GM23338 (cell line): ENCODE measurements around the gene AGAP2. TPM values are rescaled to one million over a fixed set of nuclear protein-coding genes. Genes with fewer than 3 reads are reported as not detected.
A peak's percentile ranks its signal among the peaks of the same experiment; 100 is the strongest.

Experiments
- ATAC-seq: fragments of 200-7000 bp; cut with Tn5 transposase; 3 replicates; pipeline ENCODE4 v1.9.1; 2020
- DNase-seq: peaks from one replicate; pipeline ENCODE4 v3.0.0-alpha.2; 2015; ENCODE audit warnings: low spot score
- H2AFZ ChIP-seq: fragments of 200-600 bp; sonication (generic); 2 replicates; pipeline ENCODE4 v1.8.0; 2016; ENCODE audit warnings: antibody characterized with exemption, mild to moderate bottlenecking, moderate library complexity
- H3F3A ChIP-seq: fragments of 200-600 bp; sonication (generic); replicated peaks from 2 replicates; pipeline ENCODE4 v1.8.0; 2017; ENCODE audit warnings: antibody characterized with exemption, mixed run types, low read depth
- H3K27ac ChIP-seq: fragments of 200-600 bp; sonication (generic); 2 replicates; pipeline ENCODE4 v1.6.1; 2016; ENCODE audit warnings: low read depth
- H3K27me3 ChIP-seq: fragments of 200-600 bp; sonication (generic); 2 replicates; pipeline ENCODE4 v1.8.0; 2016; ENCODE audit warnings: mild to moderate bottlenecking, mixed run types, moderate library complexity; ENCODE audit not compliant: insufficient read depth
- H3K36me3 ChIP-seq: fragments of 200-600 bp; sonication (generic); 2 replicates; pipeline ENCODE4 v1.8.0; 2016; ENCODE audit warnings: mild to moderate bottlenecking; ENCODE audit not compliant: insufficient read depth
- H3K4me1 ChIP-seq: fragments of 200-600 bp; sonication (generic); 2 replicates; pipeline ENCODE4 v1.8.0; 2016; ENCODE audit warnings: mild to moderate bottlenecking, moderate library complexity; ENCODE audit not compliant: insufficient read depth
- H3K4me2 ChIP-seq: fragments of 200-600 bp; sonication (generic); 2 replicates; pipeline ENCODE4 v1.7.1; 2017; ENCODE audit warnings: mixed run types
- H3K4me3 ChIP-seq: fragments of 200-600 bp; sonication (generic); 2 replicates; pipeline ENCODE4 v1.6.1; 2016; ENCODE audit warnings: mixed run types
- H3K79me2 ChIP-seq: fragments of 200-600 bp; sonication (generic); replicated peaks from 2 replicates; pipeline ENCODE4 v1.8.0; 2017; ENCODE audit warnings: mild to moderate bottlenecking; ENCODE audit not compliant: insufficient read depth
- H3K9me2 ChIP-seq: fragments of 200-600 bp; sonication (generic); 2 replicates; pipeline ENCODE4 v1.8.0; 2017; ENCODE audit not compliant: insufficient read depth
- H4K20me1 ChIP-seq: fragments of 200-600 bp; sonication (generic); replicated peaks from 2 replicates; pipeline ENCODE4 v1.8.0; 2017; ENCODE audit warnings: mild to moderate bottlenecking; ENCODE audit not compliant: insufficient read depth
- H3K27ac Mint-ChIP-seq: 2 replicates; pipeline ENCODE4 v1.8.0; 2020; ENCODE audit warnings: inconsistent platforms, mild to moderate bottlenecking, moderate library complexity, mixed read lengths
- H3K27me3 Mint-ChIP-seq: 3 replicates; pipeline ENCODE4 v1.8.0; 2022; ENCODE audit warnings: low read depth, mild to moderate bottlenecking, moderate library complexity, mixed read lengths, inconsistent platforms; ENCODE audit not compliant: insufficient read depth, poor library complexity
- H3K36me3 Mint-ChIP-seq: 3 replicates; pipeline ENCODE4 v1.8.0; 2021; ENCODE audit warnings: low read depth, mild to moderate bottlenecking, inconsistent platforms, moderate library complexity, mixed read lengths
- H3K4me1 Mint-ChIP-seq: 3 replicates; pipeline ENCODE4 v1.8.0; 2020; ENCODE audit warnings: mild to moderate bottlenecking, inconsistent platforms, mixed read lengths
- H3K4me3 Mint-ChIP-seq: 3 replicates; pipeline ENCODE4 v1.8.0; 2021; ENCODE audit warnings: moderate library complexity, mild to moderate bottlenecking, inconsistent platforms, mixed read lengths
- H3K9me3 Mint-ChIP-seq: 3 replicates; pipeline ENCODE4 v1.8.0; 2020; ENCODE audit warnings: moderate library complexity, mild to moderate bottlenecking, inconsistent platforms, mixed read lengths
- CREB1 ChIP-seq: fragments of 250-450 bp; sonication (Bioruptor Pico); IDR thresholded peaks from 2 replicates; pipeline ENCODE4 v1.5.0; 2020; ENCODE audit warnings: low read depth, mild to moderate bottlenecking, moderate library complexity
- POLR2AphosphoS5 ChIP-seq: IDR thresholded peaks from 2 replicates; pipeline ENCODE4 v1.6.1; 2016; ENCODE audit warnings: antibody characterized with exemption, low read depth
- STAT1 ChIP-seq: IDR thresholded peaks from one replicate; pipeline ENCODE4 v1.6.1; 2016; ENCODE audit warnings: antibody characterized with exemption; ENCODE audit not compliant: unreplicated experiment
- polyA plus RNA-seq: library from polyadenylated mRNA; unstranded; fragments of >200 nt; fragmentation: Nextera tagmentation; extraction: Ambion mirVana; gene quantifications from 2 replicates; pipeline ENCODE4 v1.2.1, GENCODE V29; 2016
- total RNA-seq: library from RNA; depleted of rRNA; stranded (reverse); fragments of >200 nt; shearing (Covaris generic); gene quantifications from 2 replicates; pipeline ENCODE4 v1.2.3, GENCODE V29; 2014
- TF ChIP-seq, protein P1 (sequence below): IDR thresholded peaks from 2 replicates; pipeline ENCODE4 v1.6.1; 2016; ENCODE audit warnings: antibody characterized with exemption
- TF ChIP-seq, protein P2 (sequence below), 2 experiments: fragments of 200-600 bp in 1 of 2; sonication (generic) in 1 of 2; conservative IDR thresholded peaks; 2 replicates each; pipeline versions ENCODE4 v1.5.1 to v1.6.1; 2016 to 2017; ENCODE audit warnings: antibody characterized with exemption in 2 of 2, low read depth in 2 of 2, mild to moderate bottlenecking in 2 of 2, moderate library complexity in 1 of 2
- TF ChIP-seq, protein P3 (sequence below): fragments of 250-450 bp; sonication (Bioruptor Pico); IDR thresholded peaks from 2 replicates; pipeline ENCODE4 v1.5.0; 2020; ENCODE audit warnings: mild to moderate bottlenecking, moderate library complexity
- TF ChIP-seq, protein P4 (sequence below): IDR thresholded peaks from one replicate; pipeline ENCODE4 v1.6.1; 2018; ENCODE audit warnings: antibody characterized with exemption; ENCODE audit not compliant: unreplicated experiment

Gene AGAP2
- total and polyA plus RNA-seq, 2 experiments from 2014 or later = 0.36 to 1.3 TPM

DNA sequence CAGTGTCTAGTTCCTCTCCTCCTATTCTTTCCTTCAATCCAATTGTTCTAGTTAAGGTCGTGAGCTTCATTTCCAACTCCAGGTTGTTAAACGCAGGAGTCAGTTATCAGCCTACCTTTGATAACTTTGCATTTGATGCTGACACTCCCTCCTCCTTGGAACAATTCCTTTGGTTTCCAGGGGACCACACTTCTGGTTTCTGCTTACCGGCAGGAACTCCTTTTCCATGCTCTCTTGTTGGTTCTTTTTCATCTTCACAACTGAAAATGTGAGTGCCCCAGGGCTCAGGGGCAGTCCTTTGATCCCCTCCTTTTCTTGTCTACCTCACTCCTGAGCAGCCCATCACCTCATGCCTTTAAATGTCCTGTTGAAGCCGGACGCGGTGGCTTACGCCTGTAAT, 38.8 kb upstream of the AGAP2 start:
- Histone ChIP-seq H3K27ac (no peak overlapping the region), H3K4me1 (no peaks in the 10 kb centered on the region), H3K36me3 (no peaks in the 10 kb centered on the region), H2AFZ (no peak overlapping the region), H3K79me2 (no peaks in the 10 kb centered on the region), H3F3A (no peaks in the 10 kb centered on the region), H4K20me1 (no peaks in the 10 kb centered on the region; the same call in 1 of the 2 replicates), H3K27me3 (peaks cover 19% of the 10 kb centered on the region), H3K4me3 (no peak overlapping the region), H3K4me2 (no peak overlapping the region), H3K9me2 (no peaks in the 10 kb centered on the region)
- no peaks in the 10 kb centered on the region for H3K36me3 Mint-ChIP-seq
- 0 out of 2 replicates have a peak overlapping the region, but pooled peaks have one; percentile 57 for H3K27ac Mint-ChIP-seq
- TF ChIP-seq, protein P1, sequence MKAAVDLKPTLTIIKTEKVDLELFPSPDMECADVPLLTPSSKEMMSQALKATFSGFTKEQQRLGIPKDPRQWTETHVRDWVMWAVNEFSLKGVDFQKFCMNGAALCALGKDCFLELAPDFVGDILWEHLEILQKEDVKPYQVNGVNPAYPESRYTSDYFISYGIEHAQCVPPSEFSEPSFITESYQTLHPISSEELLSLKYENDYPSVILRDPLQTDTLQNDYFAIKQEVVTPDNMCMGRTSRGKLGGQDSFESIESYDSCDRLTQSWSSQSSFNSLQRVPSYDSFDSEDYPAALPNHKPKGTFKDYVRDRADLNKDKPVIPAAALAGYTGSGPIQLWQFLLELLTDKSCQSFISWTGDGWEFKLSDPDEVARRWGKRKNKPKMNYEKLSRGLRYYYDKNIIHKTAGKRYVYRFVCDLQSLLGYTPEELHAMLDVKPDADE = no peak
- peaks cover 2% of the 10 kb centered on the region; the same call in 2 of the 3 replicates for H3K4me1 Mint-ChIP-seq
- no peaks in the 10 kb centered on the region; the same call in 2 of the 3 replicates for H3K9me3 Mint-ChIP-seq
- ATAC-seq (no peak), DNase-seq (no peak)
- H3K27me3 Mint-ChIP-seq = peaks cover 7% of the 10 kb centered on the region
- no peak overlapping the region for H3K4me3 Mint-ChIP-seq

DNA sequence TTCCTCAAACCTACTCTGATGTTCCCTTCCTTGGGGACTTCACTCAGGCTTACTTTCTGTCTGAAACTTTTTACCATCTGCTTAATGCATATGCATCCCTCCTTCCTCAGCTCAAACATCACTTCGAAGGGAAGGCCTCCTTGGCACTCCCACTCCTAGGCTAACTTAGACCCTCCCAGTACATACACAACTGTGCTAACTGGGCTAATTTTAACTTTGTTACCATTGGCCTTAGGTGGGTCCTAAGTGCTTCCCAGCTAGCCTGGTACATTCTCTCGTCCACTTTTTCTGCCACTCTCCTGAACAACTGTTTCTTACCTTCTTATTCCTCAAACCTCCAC, 37.7 kb upstream of the AGAP2 start:
- no peaks in the 10 kb centered on the region for H3K36me3 ChIP-seq
- Mint-ChIP-seq H3K4me1 (peaks cover 6% of the 10 kb centered on the region), H3K4me3 (no peak overlapping the region; the same call in 2 of the 3 replicates), H3K9me3 (no peaks in the 10 kb centered on the region; the same call in 2 of the 3 replicates), H3K27me3 (peaks cover 12% of the 10 kb centered on the region), H3K27ac (no peak overlapping the region), H3K36me3 (peaks cover 3% of the 10 kb centered on the region; the same call in 2 of the 3 replicates)
- H3F3A ChIP-seq = no peaks in the 10 kb centered on the region
- no peak for DNase-seq
- no peaks in the 10 kb centered on the region for H3K79me2 ChIP-seq
- H4K20me1 ChIP-seq = no peaks in the 10 kb centered on the region; the same call in 1 of the 2 replicates
- no peak overlapping the region for H3K4me3 ChIP-seq
- H3K27me3 ChIP-seq = peaks cover 19% of the 10 kb centered on the region
- ATAC-seq = no peak
- no peak overlapping the region for H2AFZ ChIP-seq
- H3K27ac ChIP-seq = no peak overlapping the region
- H3K9me2 ChIP-seq = no peaks in the 10 kb centered on the region
- H3K4me2 ChIP-seq = no peak overlapping the region
- H3K4me1 ChIP-seq = no peaks in the 10 kb centered on the region
- TF ChIP-seq POLR2AphosphoS5 (no peak), CREB1 (no peak), STAT1 (no peak)
- TF ChIP-seq, protein P2, sequence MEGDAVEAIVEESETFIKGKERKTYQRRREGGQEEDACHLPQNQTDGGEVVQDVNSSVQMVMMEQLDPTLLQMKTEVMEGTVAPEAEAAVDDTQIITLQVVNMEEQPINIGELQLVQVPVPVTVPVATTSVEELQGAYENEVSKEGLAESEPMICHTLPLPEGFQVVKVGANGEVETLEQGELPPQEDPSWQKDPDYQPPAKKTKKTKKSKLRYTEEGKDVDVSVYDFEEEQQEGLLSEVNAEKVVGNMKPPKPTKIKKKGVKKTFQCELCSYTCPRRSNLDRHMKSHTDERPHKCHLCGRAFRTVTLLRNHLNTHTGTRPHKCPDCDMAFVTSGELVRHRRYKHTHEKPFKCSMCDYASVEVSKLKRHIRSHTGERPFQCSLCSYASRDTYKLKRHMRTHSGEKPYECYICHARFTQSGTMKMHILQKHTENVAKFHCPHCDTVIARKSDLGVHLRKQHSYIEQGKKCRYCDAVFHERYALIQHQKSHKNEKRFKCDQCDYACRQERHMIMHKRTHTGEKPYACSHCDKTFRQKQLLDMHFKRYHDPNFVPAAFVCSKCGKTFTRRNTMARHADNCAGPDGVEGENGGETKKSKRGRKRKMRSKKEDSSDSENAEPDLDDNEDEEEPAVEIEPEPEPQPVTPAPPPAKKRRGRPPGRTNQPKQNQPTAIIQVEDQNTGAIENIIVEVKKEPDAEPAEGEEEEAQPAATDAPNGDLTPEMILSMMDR (conservative IDR thresholded peaks at IDR 0.05; ENCODE audit: low read depth in 2 of 2) = 0 out of 4 replicates have a peak, but pooled peaks of 1 of the 2 experiments have one; percentile 12
- TF ChIP-seq, protein P3, sequence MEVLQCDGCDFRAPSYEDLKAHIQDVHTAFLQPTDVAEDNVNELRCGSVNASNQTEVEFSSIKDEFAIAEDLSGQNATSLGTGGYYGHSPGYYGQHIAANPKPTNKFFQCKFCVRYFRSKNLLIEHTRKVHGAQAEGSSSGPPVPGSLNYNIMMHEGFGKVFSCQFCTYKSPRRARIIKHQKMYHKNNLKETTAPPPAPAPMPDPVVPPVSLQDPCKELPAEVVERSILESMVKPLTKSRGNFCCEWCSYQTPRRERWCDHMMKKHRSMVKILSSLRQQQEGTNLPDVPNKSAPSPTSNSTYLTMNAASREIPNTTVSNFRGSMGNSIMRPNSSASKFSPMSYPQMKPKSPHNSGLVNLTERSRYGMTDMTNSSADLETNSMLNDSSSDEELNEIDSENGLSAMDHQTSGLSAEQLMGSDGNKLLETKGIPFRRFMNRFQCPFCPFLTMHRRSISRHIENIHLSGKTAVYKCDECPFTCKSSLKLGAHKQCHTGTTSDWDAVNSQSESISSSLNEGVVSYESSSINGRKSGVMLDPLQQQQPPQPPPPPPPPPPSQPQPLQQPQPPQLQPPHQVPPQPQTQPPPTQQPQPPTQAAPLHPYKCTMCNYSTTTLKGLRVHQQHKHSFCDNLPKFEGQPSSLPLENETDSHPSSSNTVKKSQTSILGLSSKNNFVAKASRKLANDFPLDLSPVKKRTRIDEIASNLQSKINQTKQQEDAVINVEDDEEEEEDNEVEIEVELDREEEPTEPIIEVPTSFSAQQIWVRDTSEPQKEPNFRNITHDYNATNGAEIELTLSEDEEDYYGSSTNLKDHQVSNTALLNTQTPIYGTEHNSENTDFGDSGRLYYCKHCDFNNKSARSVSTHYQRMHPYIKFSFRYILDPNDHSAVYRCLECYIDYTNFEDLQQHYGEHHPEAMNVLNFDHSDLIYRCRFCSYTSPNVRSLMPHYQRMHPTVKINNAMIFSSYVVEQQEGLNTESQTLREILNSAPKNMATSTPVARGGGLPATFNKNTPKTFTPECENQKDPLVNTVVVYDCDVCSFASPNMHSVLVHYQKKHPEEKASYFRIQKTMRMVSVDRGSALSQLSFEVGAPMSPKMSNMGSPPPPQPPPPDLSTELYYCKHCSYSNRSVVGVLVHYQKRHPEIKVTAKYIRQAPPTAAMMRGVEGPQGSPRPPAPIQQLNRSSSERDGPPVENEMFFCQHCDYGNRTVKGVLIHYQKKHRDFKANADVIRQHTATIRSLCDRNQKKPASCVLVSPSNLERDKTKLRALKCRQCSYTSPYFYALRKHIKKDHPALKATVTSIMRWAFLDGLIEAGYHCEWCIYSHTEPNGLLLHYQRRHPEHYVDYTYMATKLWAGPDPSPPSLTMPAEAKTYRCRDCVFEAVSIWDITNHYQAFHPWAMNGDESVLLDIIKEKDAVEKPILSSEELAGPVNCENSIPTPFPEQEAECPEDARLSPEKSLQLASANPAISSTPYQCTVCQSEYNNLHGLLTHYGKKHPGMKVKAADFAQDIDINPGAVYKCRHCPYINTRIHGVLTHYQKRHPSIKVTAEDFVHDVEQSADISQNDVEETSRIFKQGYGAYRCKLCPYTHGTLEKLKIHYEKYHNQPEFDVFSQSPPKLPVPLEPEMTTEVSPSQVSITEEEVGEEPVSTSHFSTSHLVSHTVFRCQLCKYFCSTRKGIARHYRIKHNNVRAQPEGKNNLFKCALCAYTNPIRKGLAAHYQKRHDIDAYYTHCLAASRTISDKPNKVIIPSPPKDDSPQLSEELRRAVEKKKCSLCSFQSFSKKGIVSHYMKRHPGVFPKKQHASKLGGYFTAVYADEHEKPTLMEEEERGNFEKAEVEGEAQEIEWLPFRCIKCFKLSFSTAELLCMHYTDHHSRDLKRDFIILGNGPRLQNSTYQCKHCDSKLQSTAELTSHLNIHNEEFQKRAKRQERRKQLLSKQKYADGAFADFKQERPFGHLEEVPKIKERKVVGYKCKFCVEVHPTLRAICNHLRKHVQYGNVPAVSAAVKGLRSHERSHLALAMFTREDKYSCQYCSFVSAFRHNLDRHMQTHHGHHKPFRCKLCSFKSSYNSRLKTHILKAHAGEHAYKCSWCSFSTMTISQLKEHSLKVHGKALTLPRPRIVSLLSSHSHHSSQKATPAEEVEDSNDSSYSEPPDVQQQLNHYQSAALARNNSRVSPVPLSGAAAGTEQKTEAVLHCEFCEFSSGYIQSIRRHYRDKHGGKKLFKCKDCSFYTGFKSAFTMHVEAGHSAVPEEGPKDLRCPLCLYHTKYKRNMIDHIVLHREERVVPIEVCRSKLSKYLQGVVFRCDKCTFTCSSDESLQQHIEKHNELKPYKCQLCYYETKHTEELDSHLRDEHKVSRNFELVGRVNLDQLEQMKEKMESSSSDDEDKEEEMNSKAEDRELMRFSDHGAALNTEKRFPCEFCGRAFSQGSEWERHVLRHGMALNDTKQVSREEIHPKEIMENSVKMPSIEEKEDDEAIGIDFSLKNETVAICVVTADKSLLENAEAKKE (CRISPR knock-in tag) = no peak
- TF ChIP-seq, protein P4, sequence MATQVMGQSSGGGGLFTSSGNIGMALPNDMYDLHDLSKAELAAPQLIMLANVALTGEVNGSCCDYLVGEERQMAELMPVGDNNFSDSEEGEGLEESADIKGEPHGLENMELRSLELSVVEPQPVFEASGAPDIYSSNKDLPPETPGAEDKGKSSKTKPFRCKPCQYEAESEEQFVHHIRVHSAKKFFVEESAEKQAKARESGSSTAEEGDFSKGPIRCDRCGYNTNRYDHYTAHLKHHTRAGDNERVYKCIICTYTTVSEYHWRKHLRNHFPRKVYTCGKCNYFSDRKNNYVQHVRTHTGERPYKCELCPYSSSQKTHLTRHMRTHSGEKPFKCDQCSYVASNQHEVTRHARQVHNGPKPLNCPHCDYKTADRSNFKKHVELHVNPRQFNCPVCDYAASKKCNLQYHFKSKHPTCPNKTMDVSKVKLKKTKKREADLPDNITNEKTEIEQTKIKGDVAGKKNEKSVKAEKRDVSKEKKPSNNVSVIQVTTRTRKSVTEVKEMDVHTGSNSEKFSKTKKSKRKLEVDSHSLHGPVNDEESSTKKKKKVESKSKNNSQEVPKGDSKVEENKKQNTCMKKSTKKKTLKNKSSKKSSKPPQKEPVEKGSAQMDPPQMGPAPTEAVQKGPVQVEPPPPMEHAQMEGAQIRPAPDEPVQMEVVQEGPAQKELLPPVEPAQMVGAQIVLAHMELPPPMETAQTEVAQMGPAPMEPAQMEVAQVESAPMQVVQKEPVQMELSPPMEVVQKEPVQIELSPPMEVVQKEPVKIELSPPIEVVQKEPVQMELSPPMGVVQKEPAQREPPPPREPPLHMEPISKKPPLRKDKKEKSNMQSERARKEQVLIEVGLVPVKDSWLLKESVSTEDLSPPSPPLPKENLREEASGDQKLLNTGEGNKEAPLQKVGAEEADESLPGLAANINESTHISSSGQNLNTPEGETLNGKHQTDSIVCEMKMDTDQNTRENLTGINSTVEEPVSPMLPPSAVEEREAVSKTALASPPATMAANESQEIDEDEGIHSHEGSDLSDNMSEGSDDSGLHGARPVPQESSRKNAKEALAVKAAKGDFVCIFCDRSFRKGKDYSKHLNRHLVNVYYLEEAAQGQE = no peak
